HCT116 (cell line): ENCODE data around the gene PARP14. TPM values are rescaled to one million over a fixed set of nuclear protein-coding genes. Genes with fewer than 3 reads are reported as not detected.

Source experiments
- ATAC-seq: fragments of 200-7000 bp; cut with Tn5 transposase; 2 replicates; pipeline ENCODE4 v1.9.1; 2020; ENCODE audit warnings: mild to moderate bottlenecking, moderate library complexity
- BruUV-seq: library from RNA; stranded (reverse); fragments of 400-500 nt; replicated peaks from 2 replicates; lab custom pipeline; 2021; lab: Mats Ljungman, UMichigan
- CTCF ChIA-PET: fragments of 300-600 bp; sonication (Branson Sonifier 250); formaldehyde crosslinking; loops from one replicate; lab custom pipeline; 2021; ENCODE audit warnings: antibody characterized with exemption; lab: Charles Lee
- POLR2A ChIA-PET: fragments of 300-600, 350-600 bp; sonication (Branson Sonifier 250); formaldehyde crosslinking; loops from one replicate; lab custom pipeline; 2021; ENCODE audit warnings: antibody characterized with exemption; lab: Charles Lee
- RAD21 ChIA-PET, 2 experiments: fragments of 300-600 bp; sonication (Branson Sonifier 250); formaldehyde crosslinking; loops; one replicate each; lab custom pipeline; 2023; ENCODE audit warnings: low total read pairs in 2 of 2; ENCODE audit not compliant: uncharacterized antibody in 2 of 2, unreplicated experiment in 2 of 2, low non-redundant PET in 1 of 2; lab: Charles Lee
- DNase-seq: peaks from one replicate; pipeline ENCODE4 v3.0.0-alpha.2; 2010; ENCODE audit warnings: low read depth, low spot score
- H2AFZ ChIP-seq: fragments of 200-600 bp; shearing (Covaris generic), sonication (generic); 2 replicates; pipeline ENCODE4 v1.6.1; 2017; ENCODE audit warnings: low read depth, mixed run types, mixed read lengths, antibody characterized with exemption, low read length; ENCODE audit not compliant: poor library complexity, severe bottlenecking
- H3K27ac ChIP-seq: 2 replicates; pipeline ENCODE4 v1.5.1; 2012; ENCODE audit warnings: low read depth, low read length
- H3K27me3 ChIP-seq: fragments of 200-600 bp; sonication (generic); 2 replicates; pipeline ENCODE4 v1.6.1; 2016; ENCODE audit warnings: mixed run types, low read length, mixed read lengths; ENCODE audit not compliant: insufficient read depth
- H3K36me3 ChIP-seq, 2 experiments: fragments of 200-500 bp in 1 of 2; fragments of 200-600 bp in 1 of 2; sonication (Bioruptor generic) in 1 of 2; sonication (generic) in 1 of 2; 2 replicates each; pipeline versions ENCODE4 v1.5.1 to v1.6.1; 2014 to 2016; ENCODE audit warnings: low read length in 2 of 2, inconsistent platforms in 1 of 2, mixed read lengths in 1 of 2, mixed run types in 1 of 2; ENCODE audit not compliant: insufficient read depth in 2 of 2, control insufficient read depth in 1 of 2
- H3K4me1 ChIP-seq, 2 experiments: fragments of 200-600 bp in 1 of 2; sonication (generic) in 1 of 2; 2 replicates each; pipeline versions ENCODE4 v1.5.1 to v1.6.1; 2012 to 2017; ENCODE audit warnings: low read length in 2 of 2, inconsistent platforms in 1 of 2, mild to moderate bottlenecking in 1 of 2, mixed read lengths in 1 of 2, mixed run types in 1 of 2, moderate library complexity in 1 of 2; ENCODE audit not compliant: insufficient read depth in 2 of 2, control insufficient read depth in 1 of 2
- H3K4me2 ChIP-seq: fragments of 200-600 bp; sonication (generic); 2 replicates; pipeline ENCODE4 v1.6.1; 2017; ENCODE audit warnings: mixed run types, low read length, mixed read lengths
- H3K4me3 ChIP-seq, 2 experiments: fragments of 200-600 bp in 1 of 2; sonication (generic) in 1 of 2; replicated peaks in 1 of 2; 2 replicates each; pipeline ENCODE4 v1.5.1; 2011 to 2016; ENCODE audit warnings: low read length in 2 of 2, control low read depth in 1 of 2, low read depth in 1 of 2, mild to moderate bottlenecking in 1 of 2, mixed read lengths in 1 of 2, mixed run types in 1 of 2
- H3K79me2 ChIP-seq: fragments of 200-600 bp; sonication (generic); 2 replicates; pipeline ENCODE4 v1.6.1; 2017; ENCODE audit warnings: mild to moderate bottlenecking, mixed run types, low read length, moderate library complexity, mixed read lengths; ENCODE audit not compliant: insufficient read depth
- H3K9ac ChIP-seq: fragments of 200-600 bp; sonication (generic); 2 replicates; pipeline ENCODE4 v1.6.1; 2016; ENCODE audit warnings: low read length, mixed read lengths
- H3K9me2 ChIP-seq: fragments of 200-600 bp; sonication (generic), shearing (Covaris generic); 2 replicates; pipeline ENCODE4 v1.6.1; 2017; ENCODE audit warnings: mixed run types, mild to moderate bottlenecking, moderate library complexity; ENCODE audit not compliant: insufficient read depth
- H3K9me3 ChIP-seq, 2 experiments: fragments of 200-500 bp in 1 of 2; fragments of 200-600 bp in 1 of 2; sonication (Bioruptor generic) in 1 of 2; sonication (generic) in 1 of 2; 2 replicates each; pipeline ENCODE4 v1.6.1; 2014 to 2017; ENCODE audit warnings: low read length in 2 of 2, mixed read lengths in 2 of 2, inconsistent platforms in 1 of 2, low read depth in 1 of 2, mild to moderate bottlenecking in 1 of 2, mixed run types in 1 of 2, moderate library complexity in 1 of 2; ENCODE audit not compliant: control insufficient read depth in 1 of 2, insufficient read depth in 1 of 2
- H4K20me1 ChIP-seq: fragments of 200-600 bp; sonication (generic), shearing (Covaris generic); 2 replicates; pipeline ENCODE4 v1.6.1; 2017; ENCODE audit warnings: mixed run types, mild to moderate bottlenecking, moderate library complexity; ENCODE audit not compliant: insufficient read depth
- EGR1 ChIP-seq: IDR thresholded peaks from 2 replicates; pipeline ENCODE4 v1.6.1; 2012; ENCODE audit warnings: low read depth
- ELF1 ChIP-seq: IDR thresholded peaks from 2 replicates; pipeline ENCODE4 v1.6.1; 2012; ENCODE audit warnings: low read depth, borderline replicate concordance
- EZH2 ChIP-seq: fragments of 200-600 bp; sonication (generic); IDR thresholded peaks from 2 replicates; pipeline ENCODE4 v1.6.1; 2017; ENCODE audit warnings: antibody characterized with exemption, mixed run types
- EZH2phosphoT487 ChIP-seq: fragments of 200-600 bp; IDR thresholded peaks from 2 replicates; pipeline ENCODE4 v1.6.1; 2018; ENCODE audit warnings: antibody characterized with exemption, borderline replicate concordance
- JUND ChIP-seq: IDR thresholded peaks from 2 replicates; pipeline ENCODE4 v1.6.1; 2012
- POLR2A ChIP-seq: IDR thresholded peaks from 2 replicates; pipeline ENCODE4 v1.7.0; 2011; ENCODE audit warnings: borderline replicate concordance; ENCODE audit not compliant: insufficient read depth, insufficient read length; ENCODE audit errors: extremely low read depth
- POLR2AphosphoS5 ChIP-seq: IDR thresholded peaks from 2 replicates; pipeline ENCODE4 v1.6.1; 2011; ENCODE audit warnings: mild to moderate bottlenecking, low read depth, low read length, moderate library complexity
- SIN3A ChIP-seq: IDR thresholded peaks from 2 replicates; pipeline ENCODE4 v1.6.1; 2012; ENCODE audit warnings: low read depth
- SP1 ChIP-seq: IDR thresholded peaks from 2 replicates; pipeline ENCODE4 v1.6.1; 2012; ENCODE audit warnings: low read depth
- SRF ChIP-seq: IDR thresholded peaks from 2 replicates; pipeline ENCODE4 v1.6.1; 2012; ENCODE audit warnings: low read depth
- intact Hi-C: fragments of 100-400 bp; cut with micrococcal nuclease; formaldehyde crosslinking; loops from 2 replicates; pipeline ENCODE4 v1.10.0; 2022
- total RNA-seq: library from RNA; stranded (reverse); gene quantifications from one replicate; pipeline ENCODE4 v1.2.1, GENCODE V29; 2021; ENCODE audit not compliant: unreplicated experiment
- TF ChIP-seq, protein P1 (sequence below), 3 experiments: fragments of 200-600 bp in 1 of 3; sonication (generic) in 1 of 3; IDR thresholded peaks in 2 of 3; conservative IDR thresholded peaks in 1 of 3; 2 replicates each; pipeline ENCODE4 v1.5.1; 2012 to 2017; ENCODE audit warnings: low read depth in 2 of 3, low read length in 2 of 3, antibody characterized with exemption in 1 of 3, borderline replicate concordance in 1 of 3, control low read depth in 1 of 3, mild to moderate bottlenecking in 1 of 3, mixed read lengths in 1 of 3, mixed run types in 1 of 3, moderate library complexity in 1 of 3; ENCODE audit not compliant: insufficient read depth in 1 of 3

Gene PARP14
- total RNA-seq, 1 experiment from 2014 or later: 12.2 TPM

DNA sequence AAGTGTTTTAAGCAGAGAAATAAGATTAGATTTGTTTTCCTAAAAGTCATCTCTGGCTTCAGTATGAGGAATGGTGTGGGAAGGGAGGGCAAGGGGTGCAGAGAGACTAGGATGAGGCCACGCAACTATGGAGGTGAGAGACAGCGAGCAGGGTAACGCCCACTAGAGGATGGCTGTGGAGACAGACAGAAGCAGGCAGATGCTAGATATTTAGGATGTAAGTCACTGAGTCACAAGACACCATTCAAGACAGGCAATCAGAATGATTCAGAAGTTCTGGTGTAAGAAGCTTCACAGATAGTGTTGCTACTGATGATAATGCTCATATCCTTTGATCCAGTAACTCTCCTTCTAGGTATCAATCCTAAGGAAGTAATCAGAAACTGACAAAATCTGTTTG is 93.9 kb downstream of the PARP14 start:
- no peak overlapping the region for H3K27ac ChIP-seq
- RAD21 ChIA-PET: no interaction called here
- H3K4me3 ChIP-seq: no peak overlapping the region
- H3K9ac ChIP-seq: no peak overlapping the region
- no peaks in the 10 kb centered on the region for H3K79me2 ChIP-seq
- H2AFZ ChIP-seq: no peak overlapping the region
- CTCF ChIA-PET: no interaction called here
- peak; percentile 53 for ATAC-seq
- no peaks in the 10 kb centered on the region for H3K27me3 ChIP-seq
- no peak overlapping the region for H3K4me2 ChIP-seq
- POLR2A ChIA-PET: no interaction called here
- no peaks in the 10 kb centered on the region for H3K4me1 ChIP-seq
- intact Hi-C loops: no loop called here
- no peaks in the 10 kb centered on the region for H4K20me1 ChIP-seq
- no peaks in the 10 kb centered on the region for H3K9me3 ChIP-seq
- H3K36me3 ChIP-seq: no peaks in the 10 kb centered on the region
- no peak for TF ChIP-seq EZH2
- TF ChIP-seq, protein P1, sequence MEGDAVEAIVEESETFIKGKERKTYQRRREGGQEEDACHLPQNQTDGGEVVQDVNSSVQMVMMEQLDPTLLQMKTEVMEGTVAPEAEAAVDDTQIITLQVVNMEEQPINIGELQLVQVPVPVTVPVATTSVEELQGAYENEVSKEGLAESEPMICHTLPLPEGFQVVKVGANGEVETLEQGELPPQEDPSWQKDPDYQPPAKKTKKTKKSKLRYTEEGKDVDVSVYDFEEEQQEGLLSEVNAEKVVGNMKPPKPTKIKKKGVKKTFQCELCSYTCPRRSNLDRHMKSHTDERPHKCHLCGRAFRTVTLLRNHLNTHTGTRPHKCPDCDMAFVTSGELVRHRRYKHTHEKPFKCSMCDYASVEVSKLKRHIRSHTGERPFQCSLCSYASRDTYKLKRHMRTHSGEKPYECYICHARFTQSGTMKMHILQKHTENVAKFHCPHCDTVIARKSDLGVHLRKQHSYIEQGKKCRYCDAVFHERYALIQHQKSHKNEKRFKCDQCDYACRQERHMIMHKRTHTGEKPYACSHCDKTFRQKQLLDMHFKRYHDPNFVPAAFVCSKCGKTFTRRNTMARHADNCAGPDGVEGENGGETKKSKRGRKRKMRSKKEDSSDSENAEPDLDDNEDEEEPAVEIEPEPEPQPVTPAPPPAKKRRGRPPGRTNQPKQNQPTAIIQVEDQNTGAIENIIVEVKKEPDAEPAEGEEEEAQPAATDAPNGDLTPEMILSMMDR (IDR thresholded peaks at IDR 0.05 in 2 of 3, conservative IDR thresholded peaks at IDR 0.05 in 1 of 3; ENCODE audit: borderline replicate concordance in 1 of 3, insufficient read depth in 1 of 3, low read depth in 2 of 3, low read length in 2 of 3): 0 out of 6 replicates have a peak, but pooled peaks of 1 of the 3 experiments have one; percentile 13
- no peaks in the 10 kb centered on the region for H3K9me2 ChIP-seq
- no peak for DNase-seq
- BruUV-seq: no TSS peak

DNA sequence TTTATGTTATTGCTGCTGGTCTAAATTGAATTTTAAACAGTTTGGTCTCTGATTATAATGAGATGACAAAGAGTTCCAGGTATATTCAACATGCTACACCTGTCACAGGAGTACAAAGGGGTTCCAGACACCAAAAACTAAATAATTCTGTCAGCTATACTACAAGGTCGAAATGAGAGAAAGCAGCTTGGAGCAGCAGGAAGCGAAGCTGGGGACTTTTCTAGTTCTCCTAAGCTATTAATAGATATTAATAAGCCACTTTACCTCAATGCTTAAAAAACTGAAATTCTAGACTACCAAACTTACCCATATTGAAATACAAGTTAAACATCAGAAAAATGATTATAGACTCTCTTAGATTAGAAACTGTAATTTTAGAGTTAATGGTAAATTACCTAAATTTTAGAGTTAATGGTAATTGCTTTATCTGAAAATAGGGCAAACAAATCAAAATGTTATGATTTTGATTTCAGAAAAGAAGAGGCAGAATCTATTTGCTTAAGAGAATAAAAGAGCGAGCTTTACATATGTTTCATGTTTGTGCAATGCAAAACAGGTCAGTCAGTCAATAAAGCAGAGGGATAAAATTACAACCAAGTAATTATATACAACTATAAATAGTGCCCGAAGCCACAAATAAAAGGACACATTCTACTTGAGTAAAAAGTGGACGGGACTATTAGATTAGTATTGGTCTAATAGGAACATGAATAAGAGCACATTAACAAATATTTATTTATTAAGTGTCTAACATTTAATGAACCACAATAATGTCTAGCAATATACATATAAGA is 96.2 kb downstream of the PARP14 start:
- DNase-seq: no peak
- H3K9me3 ChIP-seq: no peaks in the 10 kb centered on the region
- TF ChIP-seq SP1 (no peak), POLR2AphosphoS5 (no peak), SIN3A (no peak), JUND (no peak), SRF (no peak), EZH2phosphoT487 (no peak), EGR1 (no peak), EZH2 (no peak), POLR2A (no peak), ELF1 (no peak)
- TF ChIP-seq, protein P1 (IDR thresholded peaks at IDR 0.05 in 2 of 3, conservative IDR thresholded peaks at IDR 0.05 in 1 of 3; ENCODE audit: borderline replicate concordance in 1 of 3, insufficient read depth in 1 of 3, low read depth in 2 of 3, low read length in 2 of 3): no peak

More for the DNA sequence above, 96.2 kb downstream of the PARP14 start:
- RAD21 ChIA-PET: no interaction called here
- Histone ChIP-seq H3K9me2 (no peaks in the 10 kb centered on the region), H3K27ac (no peak overlapping the region), H3K79me2 (no peaks in the 10 kb centered on the region), H4K20me1 (no peaks in the 10 kb centered on the region), H3K4me2 (no peak overlapping the region), H2AFZ (no peak overlapping the region), H3K9ac (no peak overlapping the region), H3K27me3 (no peaks in the 10 kb centered on the region), H3K4me3 (no peak overlapping the region), H3K4me1 (no peaks in the 10 kb centered on the region), H3K36me3 (no peaks in the 10 kb centered on the region)
- intact Hi-C loops: no loop called here
- ATAC-seq: no peak
- POLR2A ChIA-PET: no interaction called here
- BruUV-seq: TSS peak; percentile 22
- CTCF ChIA-PET: no interaction called here
